ENCODE data around the gene OSTF1.

Gene OSTF1

GRCh38 chr9:75146229-75146628, 57.9 kb downstream of the OSTF1 start:
- no peaks in the 10 kb centered on the region for H3K9me3 ChIP-seq (ENCODE audit: severe bottlenecking)
- TF ChIP-seq CTCF (IDR thresholded peaks at IDR 0.05; ENCODE audit: low read depth, low read length) = no peak
- no peaks in the 10 kb centered on the region for H3K27me3 ChIP-seq (ENCODE audit: insufficient read depth, low read depth, severe bottlenecking)
- DNase-seq = no peak
- H3K36me3 ChIP-seq = no peaks in the 10 kb centered on the region
- H3K4me3 ChIP-seq (ENCODE audit: low read depth, low read length) = no peak overlapping the region
- H3K27ac ChIP-seq = no peak overlapping the region

GRCh38 chr9:75147638-75148037, 59.3 kb downstream of the OSTF1 start:
- Histone ChIP-seq H3K36me3 (no peaks in the 10 kb centered on the region), H3K4me3 (ENCODE audit: low read depth, low read length) (no peak overlapping the region), H3K9me3 (ENCODE audit: severe bottlenecking) (no peaks in the 10 kb centered on the region), H3K27ac (no peak overlapping the region), H3K27me3 (ENCODE audit: insufficient read depth, low read depth, severe bottlenecking) (no peaks in the 10 kb centered on the region)
- no peak for TF ChIP-seq CTCF (IDR thresholded peaks at IDR 0.05; ENCODE audit: low read depth, low read length)
- no peak for DNase-seq

- no peak for DNase-seq
- no peak overlapping the region for H3K27ac ChIP-seq
Measured at GRCh38 chr9:75148561-75148960, 60.2 kb downstream of the OSTF1 start.

GRCh38 chr9:75149841-75150241, 61.5 kb downstream of the OSTF1 start:
- no peak for DNase-seq
- Histone ChIP-seq H3K27ac (no peak overlapping the region), H3K4me3 (ENCODE audit: low read depth, low read length) (no peak overlapping the region), H3K36me3 (no peaks in the 10 kb centered on the region), H3K27me3 (ENCODE audit: insufficient read depth, low read depth, severe bottlenecking) (no peaks in the 10 kb centered on the region), H3K9me3 (ENCODE audit: severe bottlenecking) (no peaks in the 10 kb centered on the region)
- no peak for TF ChIP-seq CTCF (IDR thresholded peaks at IDR 0.05; ENCODE audit: low read depth, low read length)

More at GRCh38 chr9:75148561-75148960, 60.2 kb downstream of the OSTF1 start:
- no peak overlapping the region for H3K4me3 ChIP-seq (ENCODE audit: low read depth, low read length)
- H3K27me3 ChIP-seq (ENCODE audit: insufficient read depth, low read depth, severe bottlenecking) = no peaks in the 10 kb centered on the region
- no peaks in the 10 kb centered on the region for H3K9me3 ChIP-seq (ENCODE audit: severe bottlenecking)
- TF ChIP-seq CTCF (IDR thresholded peaks at IDR 0.05; ENCODE audit: low read depth, low read length) = no peak
- no peaks in the 10 kb centered on the region for H3K36me3 ChIP-seq

- Histone ChIP-seq H3K27me3 (ENCODE audit: insufficient read depth, low read depth, severe bottlenecking) (no peaks in the 10 kb centered on the region), H3K4me3 (ENCODE audit: low read depth, low read length) (no peak overlapping the region), H3K27ac (no peak overlapping the region), H3K9me3 (ENCODE audit: severe bottlenecking) (no peaks in the 10 kb centered on the region), H3K36me3 (no peaks in the 10 kb centered on the region)
- TF ChIP-seq CTCF (IDR thresholded peaks at IDR 0.05; ENCODE audit: low read depth, low read length) = no peak
- DNase-seq = no peak
Measured at GRCh38 chr9:75150512-75150911, 62.2 kb downstream of the OSTF1 start.

GRCh38 chr9:75152416-75152815, 64.1 kb downstream of the OSTF1 start:
- no peak for DNase-seq
- Histone ChIP-seq H3K27ac (no peak overlapping the region), H3K36me3 (no peaks in the 10 kb centered on the region), H3K27me3 (ENCODE audit: insufficient read depth, low read depth, severe bottlenecking) (no peaks in the 10 kb centered on the region), H3K9me3 (ENCODE audit: severe bottlenecking) (no peaks in the 10 kb centered on the region), H3K4me3 (ENCODE audit: low read depth, low read length) (no peak overlapping the region)
- no peak for TF ChIP-seq CTCF (IDR thresholded peaks at IDR 0.05; ENCODE audit: low read depth, low read length)

Measured in WERI-Rb-1 (cell line).